NT2/D1 (cell line): ENCODE data around the gene YPEL5.
"Not testable (repeated sequence)": the region's sequence is repeated elsewhere in the genome, so short reads cannot be mapped to it uniquely, and the experiment has no call there.

Experiments used
- YY1 ChIP-seq: IDR thresholded peaks from 2 replicates; pipeline ENCODE4 v1.6.1; 2011; ENCODE audit not compliant: insufficient read length, insufficient read depth
- ZNF274 ChIP-seq: IDR thresholded peaks from 2 replicates; pipeline ENCODE4 v1.6.1; 2011; ENCODE audit warnings: mild to moderate bottlenecking, low read depth, low read length

GRCh38 chr2:30144951-30145350 is 1.9 kb upstream of the YPEL5 start:
- TF ChIP-seq ZNF274, YY1: not testable (repeated sequence)
